Measurements from ENCODE around the gene ATP10A. TPM values are rescaled to one million over a fixed set of nuclear protein-coding genes. Genes with fewer than 3 reads are reported as not detected.

ATP10A gene
- polyA plus RNA-seq, 1 donor (not counting 4 experiments of a cell fraction or from before 2014, with no cell fraction given): not detected

DNA sequence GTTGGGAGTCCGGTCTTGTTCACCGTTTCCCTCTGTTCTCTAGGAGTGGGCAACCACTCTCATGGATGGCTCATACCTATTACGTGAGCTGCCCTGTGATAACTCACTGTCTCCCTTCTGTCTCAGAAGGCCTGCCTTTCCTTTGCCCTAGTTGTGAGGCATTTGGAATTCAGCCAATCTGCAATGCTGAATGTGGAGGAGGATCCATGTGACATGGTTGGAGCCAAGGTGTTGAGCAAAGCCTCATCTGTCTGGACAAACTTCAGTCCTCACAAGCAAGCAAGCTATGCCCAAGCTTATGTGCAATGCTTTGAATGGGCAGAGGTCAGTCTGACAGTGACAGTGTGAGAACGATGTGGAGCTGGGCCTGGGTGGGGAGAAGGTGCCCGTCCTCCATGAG is 37.8 kb upstream of the ATP10A start:
- no peak for FAIRE-seq
- Histone ChIP-seq H3K27ac (ENCODE audit: control insufficient read depth, insufficient read depth, low read length) (no peak overlapping the region), H3K27me3 (ENCODE audit: control insufficient read depth, extremely low read depth, insufficient read depth, low read length) (no peaks in the 10 kb centered on the region), H3K4me2 (ENCODE audit: control insufficient read depth, extremely low read depth, insufficient read depth, low read depth, low read length) (no peak overlapping the region), H2AFZ (ENCODE audit: control insufficient read depth, low read length) (no peak overlapping the region), H3K9ac (ENCODE audit: control insufficient read depth, extremely low read depth, insufficient read depth, low read length) (no peak overlapping the region), H3K4me1 (ENCODE audit: control insufficient read depth, extremely low read depth, insufficient read depth, low read length) (no peaks in the 10 kb centered on the region), H3K36me3 (ENCODE audit: control insufficient read depth in 2 of 2, extremely low read depth in 1 of 2, insufficient read depth in 2 of 2, low read length in 2 of 2) (no peaks in the 10 kb centered on the region), H3K79me2 (ENCODE audit: control insufficient read depth, insufficient read depth, low read length) (no peaks in the 10 kb centered on the region), H4K20me1 (ENCODE audit: control insufficient read depth, extremely low read depth, insufficient read depth, low read length) (no peaks in the 10 kb centered on the region), H3K4me3 (ENCODE audit: control insufficient read depth in 2 of 3, extremely low read depth in 1 of 3, insufficient read depth in 2 of 3, low read depth in 1 of 3, low read length in 3 of 3) (no peak overlapping the region), H3K9me1 (ENCODE audit: control insufficient read depth, extremely low read depth, insufficient read depth, low read length) (no peaks in the 10 kb centered on the region), H3K9me3 (ENCODE audit: control insufficient read depth, low read depth, low read length) (peaks cover 15% of the 10 kb centered on the region)
- dilution Hi-C loops (cut with MboI; ENCODE audit: extremely low pct_ligation_motif_present, low sequenced_read_pairs): no loop called here
- TF ChIP-seq, protein P1, sequence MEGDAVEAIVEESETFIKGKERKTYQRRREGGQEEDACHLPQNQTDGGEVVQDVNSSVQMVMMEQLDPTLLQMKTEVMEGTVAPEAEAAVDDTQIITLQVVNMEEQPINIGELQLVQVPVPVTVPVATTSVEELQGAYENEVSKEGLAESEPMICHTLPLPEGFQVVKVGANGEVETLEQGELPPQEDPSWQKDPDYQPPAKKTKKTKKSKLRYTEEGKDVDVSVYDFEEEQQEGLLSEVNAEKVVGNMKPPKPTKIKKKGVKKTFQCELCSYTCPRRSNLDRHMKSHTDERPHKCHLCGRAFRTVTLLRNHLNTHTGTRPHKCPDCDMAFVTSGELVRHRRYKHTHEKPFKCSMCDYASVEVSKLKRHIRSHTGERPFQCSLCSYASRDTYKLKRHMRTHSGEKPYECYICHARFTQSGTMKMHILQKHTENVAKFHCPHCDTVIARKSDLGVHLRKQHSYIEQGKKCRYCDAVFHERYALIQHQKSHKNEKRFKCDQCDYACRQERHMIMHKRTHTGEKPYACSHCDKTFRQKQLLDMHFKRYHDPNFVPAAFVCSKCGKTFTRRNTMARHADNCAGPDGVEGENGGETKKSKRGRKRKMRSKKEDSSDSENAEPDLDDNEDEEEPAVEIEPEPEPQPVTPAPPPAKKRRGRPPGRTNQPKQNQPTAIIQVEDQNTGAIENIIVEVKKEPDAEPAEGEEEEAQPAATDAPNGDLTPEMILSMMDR (optimal IDR thresholded peaks at IDR 0.05 in 1 of 3, IDR thresholded peaks at IDR 0.05 in 1 of 3, conservative IDR thresholded peaks at IDR 0.05 in 1 of 3; ENCODE audit: extremely low read depth in 1 of 3, insufficient read depth in 2 of 3, low read length in 3 of 3): no peak
- TF ChIP-seq EZH2 (IDR thresholded peaks at IDR 0.05; ENCODE audit: low read length): no peak
- no peak for DNase-seq (ENCODE audit: low read depth, low spot score)

DNA sequence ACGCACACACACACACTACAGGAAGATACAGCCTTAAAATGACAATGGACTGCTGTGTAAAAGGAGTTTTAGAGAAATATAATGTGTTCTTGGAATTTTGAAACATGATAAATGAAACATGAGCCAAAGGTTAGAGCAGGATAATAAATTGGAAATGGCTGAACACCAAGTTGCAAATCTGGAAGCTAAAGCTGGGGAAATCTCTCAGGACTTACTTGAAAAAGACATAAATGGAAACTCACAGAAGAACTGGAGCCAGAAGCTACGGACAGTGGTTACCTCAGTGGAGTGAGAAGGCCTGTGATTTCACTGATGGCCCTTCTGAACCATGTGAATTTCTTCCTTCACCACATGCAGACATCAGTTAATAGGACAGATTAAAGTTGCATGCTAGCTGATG is 37.3 kb upstream of the ATP10A start:
- no peaks in the 10 kb centered on the region for H3K9me1 ChIP-seq (ENCODE audit: control insufficient read depth, extremely low read depth, insufficient read depth, low read length)
- H2AFZ ChIP-seq (ENCODE audit: control insufficient read depth, low read length): no peak overlapping the region
- FAIRE-seq (no peak), DNase-seq (ENCODE audit: low read depth, low spot score) (no peak)
- no peaks in the 10 kb centered on the region for H3K4me1 ChIP-seq (ENCODE audit: control insufficient read depth, extremely low read depth, insufficient read depth, low read length)
- no peak overlapping the region for H3K4me3 ChIP-seq (ENCODE audit: control insufficient read depth in 2 of 3, extremely low read depth in 1 of 3, insufficient read depth in 2 of 3, low read depth in 1 of 3, low read length in 3 of 3)
- H3K27ac ChIP-seq (ENCODE audit: control insufficient read depth, insufficient read depth, low read length): no peak overlapping the region
- H3K79me2 ChIP-seq (ENCODE audit: control insufficient read depth, insufficient read depth, low read length): no peaks in the 10 kb centered on the region
- TF ChIP-seq, protein P1 (optimal IDR thresholded peaks at IDR 0.05 in 1 of 3, IDR thresholded peaks at IDR 0.05 in 1 of 3, conservative IDR thresholded peaks at IDR 0.05 in 1 of 3; ENCODE audit: extremely low read depth in 1 of 3, insufficient read depth in 2 of 3, low read length in 3 of 3): no peak
- TF ChIP-seq EZH2 (IDR thresholded peaks at IDR 0.05; ENCODE audit: low read length): no peak
- no peaks in the 10 kb centered on the region for H3K36me3 ChIP-seq (ENCODE audit: control insufficient read depth in 2 of 2, extremely low read depth in 1 of 2, insufficient read depth in 2 of 2, low read length in 2 of 2)
- H3K27me3 ChIP-seq (ENCODE audit: control insufficient read depth, extremely low read depth, insufficient read depth, low read length): no peaks in the 10 kb centered on the region
- dilution Hi-C loops (cut with MboI; ENCODE audit: extremely low pct_ligation_motif_present, low sequenced_read_pairs): no loop called here
- H3K9me3 ChIP-seq (ENCODE audit: control insufficient read depth, low read depth, low read length): peaks cover 15% of the 10 kb centered on the region
- no peaks in the 10 kb centered on the region for H4K20me1 ChIP-seq (ENCODE audit: control insufficient read depth, extremely low read depth, insufficient read depth, low read length)
- H3K9ac ChIP-seq (ENCODE audit: control insufficient read depth, extremely low read depth, insufficient read depth, low read length): no peak overlapping the region
- no peak overlapping the region for H3K4me2 ChIP-seq (ENCODE audit: control insufficient read depth, extremely low read depth, insufficient read depth, low read depth, low read length)
